ENCODE results near the gene NOP53.

GRCh38 chr19:47729468-47729798 lies 15.9 kb upstream of the NOP53 start:
- no peak for TF ChIP-seq POLR2A (IDR thresholded peaks at IDR 0.05; ENCODE audit: low read depth, low read length)
- TF ChIP-seq POLR2AphosphoS5 (IDR thresholded peaks at IDR 0.05; ENCODE audit: low read depth, low read length) = no peak

All from GM12891 (cell line).